ENCODE data around the gene KLHL8. TPM values are rescaled to one million over a fixed set of nuclear protein-coding genes. Genes with fewer than 3 reads are reported as not detected.

The KLHL8 gene
- total and polyA plus RNA-seq, 2 donors (not counting 3 experiments of a cell fraction or from before 2014, with no cell fraction given), result 1.7 to 9.0 TPM

DNA sequence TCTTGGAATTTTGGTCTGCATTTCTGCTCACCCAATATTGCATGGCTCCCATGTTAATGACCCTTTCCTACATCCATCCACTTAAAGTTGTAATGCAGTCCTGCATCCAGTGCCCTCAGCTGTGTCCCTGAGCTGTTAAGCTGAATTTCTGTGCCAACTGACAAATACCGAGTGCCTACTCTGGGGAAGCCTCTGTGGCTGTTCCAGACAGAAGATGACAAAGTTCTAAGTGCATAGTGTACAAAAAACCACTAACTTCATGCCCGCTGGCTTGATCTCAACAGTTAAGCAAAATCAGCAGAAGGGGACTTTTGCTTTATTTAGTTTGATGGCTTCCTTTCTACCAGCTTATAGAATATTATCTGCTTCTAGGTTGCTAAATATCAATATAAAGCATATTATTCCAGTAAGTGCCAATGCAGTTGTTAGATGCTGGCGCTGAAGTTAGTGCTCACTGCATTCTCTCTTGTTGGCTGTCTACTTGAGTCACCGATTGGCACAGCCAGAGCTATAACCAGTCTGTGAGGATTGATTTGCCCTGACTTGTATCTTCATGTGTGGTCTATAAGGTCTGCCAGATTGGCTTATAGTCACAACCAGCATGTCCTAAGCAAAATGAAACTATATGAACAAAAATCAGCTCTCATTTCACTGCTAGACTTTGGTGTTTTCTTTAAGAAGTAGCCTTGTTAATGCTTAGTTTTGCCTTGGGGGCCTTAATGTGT is 98.9 kb downstream of the KLHL8 start:
- DNase-seq (ENCODE audit: low read depth, low spot score) (no peak), FAIRE-seq (no peak)
- H3K4me3 ChIP-seq (replicated peaks in 1 of 3; ENCODE audit: insufficient read depth in 1 of 3, low read depth in 1 of 3, low read length in 3 of 3), result no peak overlapping the region
- peaks cover 4 to 21% of the 10 kb centered on the region in 2 experiments for H3K36me3 ChIP-seq (ENCODE audit: control insufficient read depth in 2 of 2, extremely low read depth in 1 of 2, insufficient read depth in 2 of 2, low read length in 2 of 2)
- ChIA-PET POLR2A (interaction anchor here (0.5 kb wide), 1 partner anchor 157 kb away, joined by 3 read pairs; no protein-coding TSS in a partner anchor), CTCF (interaction anchor here (1.7 to 5.7 kb wide), 3 partner anchors 30 to 199 kb away, joined by 7 to 40 read pairs (median 8); no protein-coding TSS in a partner anchor)
- peaks cover 10% of the 10 kb centered on the region for H3K79me2 ChIP-seq (ENCODE audit: control insufficient read depth, insufficient read depth, low read length)
- H3K27me3 ChIP-seq (ENCODE audit: control insufficient read depth in 2 of 2, insufficient read depth in 2 of 2, low read length in 2 of 2), result no peaks in the 10 kb centered on the region
- H3K9me3 ChIP-seq (replicated peaks; ENCODE audit: control insufficient read depth, insufficient read depth, low read length), result no peaks in the 10 kb centered on the region
- TF ChIP-seq, protein P1, sequence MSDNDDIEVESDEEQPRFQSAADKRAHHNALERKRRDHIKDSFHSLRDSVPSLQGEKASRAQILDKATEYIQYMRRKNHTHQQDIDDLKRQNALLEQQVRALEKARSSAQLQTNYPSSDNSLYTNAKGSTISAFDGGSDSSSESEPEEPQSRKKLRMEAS (IDR thresholded peaks at IDR 0.05; ENCODE audit: insufficient read depth, insufficient read length), result no peak
- TF ChIP-seq JUN (IDR thresholded peaks at IDR 0.05; ENCODE audit: borderline replicate concordance, insufficient read depth, insufficient read length, low read depth), result no peak
- no peak for TF ChIP-seq POLR2AphosphoS5 (IDR thresholded peaks at IDR 0.05; ENCODE audit: insufficient read depth, low read depth, low read length)
- TF ChIP-seq, protein P2, sequence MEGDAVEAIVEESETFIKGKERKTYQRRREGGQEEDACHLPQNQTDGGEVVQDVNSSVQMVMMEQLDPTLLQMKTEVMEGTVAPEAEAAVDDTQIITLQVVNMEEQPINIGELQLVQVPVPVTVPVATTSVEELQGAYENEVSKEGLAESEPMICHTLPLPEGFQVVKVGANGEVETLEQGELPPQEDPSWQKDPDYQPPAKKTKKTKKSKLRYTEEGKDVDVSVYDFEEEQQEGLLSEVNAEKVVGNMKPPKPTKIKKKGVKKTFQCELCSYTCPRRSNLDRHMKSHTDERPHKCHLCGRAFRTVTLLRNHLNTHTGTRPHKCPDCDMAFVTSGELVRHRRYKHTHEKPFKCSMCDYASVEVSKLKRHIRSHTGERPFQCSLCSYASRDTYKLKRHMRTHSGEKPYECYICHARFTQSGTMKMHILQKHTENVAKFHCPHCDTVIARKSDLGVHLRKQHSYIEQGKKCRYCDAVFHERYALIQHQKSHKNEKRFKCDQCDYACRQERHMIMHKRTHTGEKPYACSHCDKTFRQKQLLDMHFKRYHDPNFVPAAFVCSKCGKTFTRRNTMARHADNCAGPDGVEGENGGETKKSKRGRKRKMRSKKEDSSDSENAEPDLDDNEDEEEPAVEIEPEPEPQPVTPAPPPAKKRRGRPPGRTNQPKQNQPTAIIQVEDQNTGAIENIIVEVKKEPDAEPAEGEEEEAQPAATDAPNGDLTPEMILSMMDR (IDR thresholded peaks at IDR 0.05; ENCODE audit: extremely low read depth in 1 of 2, insufficient read depth in 1 of 2, low read depth in 1 of 2, low read length in 2 of 2), result no peak
- no peak for TF ChIP-seq POLR2A (IDR thresholded peaks at IDR 0.05; ENCODE audit: low read depth, low read length)
- TF ChIP-seq FOS (IDR thresholded peaks at IDR 0.05; ENCODE audit: borderline replicate concordance, insufficient read depth, low read length), result no peak
- TF ChIP-seq MYC (IDR thresholded peaks at IDR 0.05; ENCODE audit: low read depth, low read length), result no peak
- TF ChIP-seq EZH2 (IDR thresholded peaks at IDR 0.05; ENCODE audit: borderline replicate concordance, low read depth, low read length, severe bottlenecking), result no peak
- no peak for TF ChIP-seq GATA2 (IDR thresholded peaks at IDR 0.05; ENCODE audit: insufficient read depth, insufficient read length, low read depth, low read length)
- H3K27ac ChIP-seq (ENCODE audit: insufficient read depth, low read depth, low read length), result no peak overlapping the region
- H3K9ac ChIP-seq (replicated peaks; ENCODE audit: extremely low read depth, insufficient read depth, low read length), result no peak overlapping the region
- intact Hi-C loops (cut with micrococcal nuclease), result no loop called here
- TSS peak; percentile 33 for BruUV-seq (replicated peaks)
- H3K9me1 ChIP-seq (replicated peaks; ENCODE audit: control insufficient read depth, extremely low read depth, insufficient read depth, low read length), result no peaks in the 10 kb centered on the region
- H3K4me1 ChIP-seq (ENCODE audit: control insufficient read depth, extremely low read depth, insufficient read depth, low read length), result peaks cover 21% of the 10 kb centered on the region
- H4K20me1 ChIP-seq (replicated peaks; ENCODE audit: control insufficient read depth, extremely low read depth, insufficient read depth, low read length), result no peaks in the 10 kb centered on the region
- H2AFZ ChIP-seq (ENCODE audit: low read depth, low read length), result no peak overlapping the region
- dilution Hi-C loops (cut with MboI; ENCODE audit: extremely low pct_ligation_motif_present, low sequenced_read_pairs), result loop anchor here (25.0 kb wide), 1 partner anchor 209 kb away; no protein-coding TSS in a partner anchor
- H3K4me2 ChIP-seq (ENCODE audit: insufficient read depth, low read length), result no peak overlapping the region
